ENCODE measurements around the gene STX4.
A peak's percentile ranks its signal among the peaks of the same experiment; 100 is the strongest.
"Not testable (repeated sequence)": the region's sequence is repeated elsewhere in the genome, so short reads cannot be mapped to it uniquely, and the experiment has no call there.

STX4 gene

GRCh38 chr16:30998852-30999761, 34.3 kb upstream of the STX4 start:
- no peak for DNase-seq

- DNase-seq, result no peak
Measured at GRCh38 chr16:31000671-31001382, 32.5 kb upstream of the STX4 start.

- DNase-seq, result no peak
Measured at GRCh38 chr16:31001507-31002249, 31.7 kb upstream of the STX4 start.

- DNase-seq, result no peak
Measured at GRCh38 chr16:31002250-31002700, 31.1 kb upstream of the STX4 start.

- no peak for DNase-seq
Measured at GRCh38 chr16:31002862-31003341, 30.5 kb upstream of the STX4 start.

GRCh38 chr16:31003744-31004143, 29.6 kb upstream of the STX4 start:
- no peak for DNase-seq

GRCh38 chr16:31004658-31005057, 28.7 kb upstream of the STX4 start:
- no peak for DNase-seq

GRCh38 chr16:31005350-31006085, 27.8 kb upstream of the STX4 start:
- no peak for DNase-seq

- no peak for DNase-seq
Measured at GRCh38 chr16:31006086-31006385, 27.3 kb upstream of the STX4 start.

GRCh38 chr16:31006589-31006988, 26.8 kb upstream of the STX4 start:
- DNase-seq, result no peak

- no peak for DNase-seq
Measured at GRCh38 chr16:31007684-31008083, 25.7 kb upstream of the STX4 start.

- DNase-seq, result no peak
Measured at GRCh38 chr16:31008149-31008548, 25.2 kb upstream of the STX4 start.

- DNase-seq, result no peak
Measured at GRCh38 chr16:31008551-31008950, 24.8 kb upstream of the STX4 start.

GRCh38 chr16:31009120-31009519, 24.2 kb upstream of the STX4 start:
- DNase-seq, result peak in 1 of 3 experiments; percentile 4

GRCh38 chr16:31009894-31010584, 23.3 kb upstream of the STX4 start:
- DNase-seq, result peak in 1 of 3 experiments; percentile 33

GRCh38 chr16:31010585-31011325, 22.6 kb upstream of the STX4 start, which contains the start of gene STX1B:
Gene STX1B (minus strand): TSS chr16:31010638. CDS start chr16:31010396, 242 bp downstream.
- DNase-seq, result peak in 2 of 3 experiments; percentile 71 to 83

- DNase-seq, result not testable (repeated sequence)
Measured at GRCh38 chr16:31011815-31012214, 21.5 kb upstream of the STX4 start.

GRCh38 chr16:31013292-31013691, 20.1 kb upstream of the STX4 start:
- DNase-seq, result not testable (repeated sequence)

GRCh38 chr16:31016018-31016417, 17.3 kb upstream of the STX4 start:
- DNase-seq, result no peak

GRCh38 chr16:31017756-31018155, 15.6 kb upstream of the STX4 start:
- DNase-seq, result not testable (repeated sequence)

- no peak for DNase-seq
Measured at GRCh38 chr16:31020536-31020935, 12.8 kb upstream of the STX4 start.

All from NCI-H1417 (cell line).